ENCODE data around the gene TNFAIP3. TPM values are rescaled to one million over a fixed set of nuclear protein-coding genes. Genes with fewer than 3 reads are reported as not detected.
A peak's percentile ranks its signal among the peaks of the same experiment; 100 is the strongest.

TNFAIP3 gene
- total and polyA plus RNA-seq, 2 of the 4 experiments (the other 2 are of a cell fraction), result 5.0 to 14.2 TPM

- Histone ChIP-seq H3K27me3 (ENCODE audit: control insufficient read depth, insufficient read depth, low read length) (peaks cover 2% of the 10 kb centered on the region), H3K27ac (ENCODE audit: insufficient read depth, low read length) (no peak overlapping the region), H3K79me1 (ENCODE audit: low read depth in 1 of 2, low read length in 2 of 2) (no peaks in the 10 kb centered on the region), H4K5ac (ENCODE audit: low read depth, low read length) (no peak overlapping the region), H3K4ac (ENCODE audit: low read depth, low read length) (no peak overlapping the region), H2AK9ac (replicated peaks; ENCODE audit: low read depth, low read length, poor library complexity) (peak overlapping the region; percentile 48), H3K4me3 (ENCODE audit: insufficient read depth, low read depth, low read length) (no peak overlapping the region), H3K9me1 (ENCODE audit: insufficient read depth, low read length) (no peaks in the 10 kb centered on the region), H3K23ac (ENCODE audit: low read depth, low read length) (no peak overlapping the region), H4K20me1 (ENCODE audit: insufficient read depth, low read length) (no peaks in the 10 kb centered on the region), H4K91ac (ENCODE audit: insufficient read depth, low read depth, low read length) (no peak overlapping the region), H2AK5ac (ENCODE audit: low read depth, low read length) (no peak overlapping the region), H2BK120ac (ENCODE audit: low read depth, low read length) (no peak overlapping the region), H2BK5ac (ENCODE audit: low read depth, low read length, poor library complexity, severe bottlenecking) (no peak overlapping the region), H3K4me1 (ENCODE audit: control insufficient read depth, insufficient read depth, low read length) (no peaks in the 10 kb centered on the region), H3K9ac (ENCODE audit: low read depth, low read length) (no peak overlapping the region), H4K8ac (ENCODE audit: low read depth in 2 of 2, low read length in 2 of 2) (no peak overlapping the region), H2AFZ (replicated peaks; ENCODE audit: low read length, poor library complexity) (peak overlapping the region; percentile 41), H3K36me3 (ENCODE audit: control insufficient read depth, insufficient read depth, low read length) (no peaks in the 10 kb centered on the region), H3K14ac (replicated peaks; ENCODE audit: low read depth, low read length) (peak overlapping the region; percentile 45; the same call in 1 of the 2 replicates), H3K4me2 (ENCODE audit: low read depth, low read length) (no peak overlapping the region), H3K18ac (ENCODE audit: low read depth, low read length) (no peak overlapping the region), H2BK15ac (ENCODE audit: low read depth, low read length) (no peak overlapping the region), H2BK20ac (ENCODE audit: low read depth, low read length) (no peak overlapping the region), H3K9me3 (ENCODE audit: control insufficient read depth, insufficient read depth, low read length) (no peaks in the 10 kb centered on the region), H3K56ac (ENCODE audit: extremely low read depth, insufficient read depth, low read length) (no peak overlapping the region)
- in situ Hi-C loops (cut with MboI; ENCODE audit: low sequenced_read_pairs), result no loop called here
- no peak for TF ChIP-seq RFX5 (IDR thresholded peaks at IDR 0.05; ENCODE audit: low read depth, low read length)
- TF ChIP-seq POLR2A (IDR thresholded peaks at IDR 0.05; ENCODE audit: low read depth, low read length), result no peak
- TF ChIP-seq CTCF (conservative IDR thresholded peaks at IDR 0.05; ENCODE audit: low read depth, low read length), result no peak
- TF ChIP-seq NFE2L2 (IDR thresholded peaks at IDR 0.05; ENCODE audit: low read depth, low read length), result no peak
- TF ChIP-seq CEBPB (IDR thresholded peaks at IDR 0.05; ENCODE audit: low read depth, low read length), result no peak
- no peak for TF ChIP-seq SMC3 (IDR thresholded peaks at IDR 0.05; ENCODE audit: low read depth, low read length)
- TF ChIP-seq USF2 (IDR thresholded peaks at IDR 0.05; ENCODE audit: low read depth, low read length), result no peak
- TF ChIP-seq ELK1 (IDR thresholded peaks at IDR 0.05; ENCODE audit: borderline replicate concordance, low read depth, low read length), result no peak
- no peak for TF ChIP-seq RCOR1 (IDR thresholded peaks at IDR 0.05; ENCODE audit: insufficient replicate concordance, low read length)
- TF ChIP-seq CHD1 (IDR thresholded peaks at IDR 0.05; ENCODE audit: low read depth, low read length), result no peak
- no peak for TF ChIP-seq RAD21 (IDR thresholded peaks at IDR 0.05; ENCODE audit: low read length)
- TF ChIP-seq MAZ (IDR thresholded peaks at IDR 0.05; ENCODE audit: borderline replicate concordance, low read depth, low read length), result no peak
- TF ChIP-seq MAFK (IDR thresholded peaks at IDR 0.05; ENCODE audit: low read depth, low read length), result no peak
- TF ChIP-seq FOS (IDR thresholded peaks at IDR 0.05; ENCODE audit: low read depth, low read length), result no peak
- TF ChIP-seq BHLHE40 (IDR thresholded peaks at IDR 0.05; ENCODE audit: low read depth, low read length), result no peak
- TF ChIP-seq MXI1 (IDR thresholded peaks at IDR 0.05; ENCODE audit: borderline replicate concordance, low read depth, low read length), result no peak
- WGBS, 2 experiments (ENCODE audit: extremely low coverage in 2 of 2, insufficient read length in 1 of 2), result no CpG with 5 or more reads among the region's 1 CpG
- DNase-seq, result no peak
- no peak for ATAC-seq (ENCODE audit: low read depth)
- BruUV-seq (replicated peaks), result no TSS peak
- ChIA-PET POLR2A (ENCODE audit: unreplicated experiment) (no interaction called here), CTCF (no interaction called here)
- intact Hi-C loops (cut with micrococcal nuclease), result no loop called here
- dilution Hi-C loops (cut with HindIII; ENCODE audit: low sequenced_read_pairs, unreplicated experiment), result no loop called here
These were observed 43.4 kb downstream of the TNFAIP3 start for GRCh38 chr6:137910424-137910834.
